IPS-11a (cell line): ENCODE data around the gene SLCO1B1.
"Not testable (repeated sequence)": the region's sequence is repeated elsewhere in the genome, so short reads cannot be mapped to it uniquely, and the experiment has no call there.

ENCODE experiments used
- H3K4me3 ChIP-seq: one replicate; pipeline ENCODE4 v1.5.1; 2013; ENCODE audit warnings: low read depth, low read length, control low read depth

Gene SLCO1B1

GRCh38 chr12:21130998-21131397, at the start of gene SLCO1B1:
Gene SLCO1B1, plus strand, starts transcription at chr12:21131194. Its CDS starts 10,381 bp downstream, at chr12:21141575.
- H3K4me3 ChIP-seq: no peak within 1 kb of the TSS

GRCh38 chr12:21084753-21085152, 46.2 kb upstream of the SLCO1B1 start:
- H3K4me3 ChIP-seq: not testable (repeated sequence)

GRCh38 chr12:21111732-21112131, 19.3 kb upstream of the SLCO1B1 start:
- H3K4me3 ChIP-seq: no peak overlapping the region

- H3K4me3 ChIP-seq: no peak overlapping the region
Observed at GRCh38 chr12:21113266-21113665, 17.7 kb upstream of the SLCO1B1 start.

- H3K4me3 ChIP-seq: no peak overlapping the region
Observed at GRCh38 chr12:21117995-21118394, 13.0 kb upstream of the SLCO1B1 start.

GRCh38 chr12:21118760-21119159, 12.2 kb upstream of the SLCO1B1 start:
- no peak overlapping the region for H3K4me3 ChIP-seq

GRCh38 chr12:21129351-21129750, 1.6 kb upstream of the SLCO1B1 start:
- H3K4me3 ChIP-seq: no peak overlapping the region

GRCh38 chr12:21129906-21130305, 1.1 kb upstream of the SLCO1B1 start:
- no peak overlapping the region for H3K4me3 ChIP-seq

- not testable (repeated sequence) for H3K4me3 ChIP-seq
Observed at GRCh38 chr12:21137318-21137999, 6.5 kb downstream of the SLCO1B1 start.

GRCh38 chr12:21138016-21138415, 7.0 kb downstream of the SLCO1B1 start:
- no peak overlapping the region for H3K4me3 ChIP-seq

GRCh38 chr12:21144309-21144708, 13.3 kb downstream of the SLCO1B1 start:
- no peak overlapping the region for H3K4me3 ChIP-seq

GRCh38 chr12:21149861-21150260, 18.9 kb downstream of the SLCO1B1 start:
- not testable (repeated sequence) for H3K4me3 ChIP-seq

- no peak overlapping the region for H3K4me3 ChIP-seq
Observed at GRCh38 chr12:21151184-21151583, 20.2 kb downstream of the SLCO1B1 start.

- H3K4me3 ChIP-seq: no peak overlapping the region
Observed at GRCh38 chr12:21155522-21156351, 24.7 kb downstream of the SLCO1B1 start.

- H3K4me3 ChIP-seq: no peak overlapping the region
Observed at GRCh38 chr12:21165048-21165447, 34.1 kb downstream of the SLCO1B1 start.

GRCh38 chr12:21169878-21170472, 39.0 kb downstream of the SLCO1B1 start:
- H3K4me3 ChIP-seq: no peak overlapping the region

- H3K4me3 ChIP-seq: no peak overlapping the region
Observed at GRCh38 chr12:21172079-21172478, 41.1 kb downstream of the SLCO1B1 start.

GRCh38 chr12:21183721-21184275, 52.8 kb downstream of the SLCO1B1 start:
- H3K4me3 ChIP-seq: no peak overlapping the region

GRCh38 chr12:21190016-21190415, 59.0 kb downstream of the SLCO1B1 start:
- no peak overlapping the region for H3K4me3 ChIP-seq

- not testable (repeated sequence) for H3K4me3 ChIP-seq
Observed at GRCh38 chr12:21214433-21214832, 83.4 kb downstream of the SLCO1B1 start.

- no peak overlapping the region for H3K4me3 ChIP-seq
Observed at GRCh38 chr12:21219206-21219605, 88.2 kb downstream of the SLCO1B1 start.

GRCh38 chr12:21220266-21220665, 89.3 kb downstream of the SLCO1B1 start:
- no peak overlapping the region for H3K4me3 ChIP-seq
